ENCODE data around the gene PARD3.
"Not testable (repeated sequence)": the region's sequence is repeated elsewhere in the genome, so short reads cannot be mapped to it uniquely, and the experiment has no call there.

PARD3 gene

DNA sequence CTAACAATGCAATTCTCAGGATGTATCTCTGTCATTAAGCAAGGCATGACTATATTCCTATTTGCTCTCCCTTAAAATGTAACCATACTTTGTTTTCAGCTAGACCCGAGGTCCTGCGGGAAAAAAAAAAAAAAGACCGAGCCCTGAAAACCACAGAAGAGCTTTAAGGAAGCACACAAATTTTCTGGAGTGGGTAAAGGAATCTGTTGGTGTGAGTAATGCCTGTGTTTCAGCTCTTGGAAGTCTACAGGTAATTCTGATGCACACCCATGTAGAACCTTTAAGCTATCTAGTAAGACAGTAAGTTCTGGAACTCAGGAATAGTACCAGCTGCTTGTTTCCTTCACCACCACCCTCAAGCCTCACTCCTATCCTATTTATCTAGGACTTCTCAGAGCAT lies 351.1 kb downstream of the PARD3 start:
- no peak for DNase-seq (ENCODE audit: low spot score)

DNA sequence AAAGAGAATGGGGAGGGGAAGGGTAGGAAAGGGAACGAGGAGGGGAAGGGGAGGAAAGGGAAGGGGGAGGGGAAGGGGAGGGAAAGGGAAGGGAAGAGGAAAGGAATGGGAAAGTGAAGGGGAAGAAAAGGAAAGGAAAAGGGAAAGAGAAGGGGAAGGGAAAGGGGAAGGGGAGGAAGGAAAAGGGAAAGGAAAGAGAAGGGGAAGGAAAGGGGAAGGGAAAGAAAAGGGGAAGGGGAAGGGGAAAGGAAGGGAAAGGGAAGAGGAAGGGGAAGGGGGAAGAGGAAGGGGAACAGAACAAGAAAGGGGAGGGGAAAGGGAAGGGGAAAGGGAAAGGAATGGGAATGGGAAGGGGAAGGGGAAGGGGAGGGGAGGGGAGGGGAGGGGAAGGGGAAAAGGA lies 352.1 kb downstream of the PARD3 start:
- DNase-seq (ENCODE audit: low spot score): no peak

DNA sequence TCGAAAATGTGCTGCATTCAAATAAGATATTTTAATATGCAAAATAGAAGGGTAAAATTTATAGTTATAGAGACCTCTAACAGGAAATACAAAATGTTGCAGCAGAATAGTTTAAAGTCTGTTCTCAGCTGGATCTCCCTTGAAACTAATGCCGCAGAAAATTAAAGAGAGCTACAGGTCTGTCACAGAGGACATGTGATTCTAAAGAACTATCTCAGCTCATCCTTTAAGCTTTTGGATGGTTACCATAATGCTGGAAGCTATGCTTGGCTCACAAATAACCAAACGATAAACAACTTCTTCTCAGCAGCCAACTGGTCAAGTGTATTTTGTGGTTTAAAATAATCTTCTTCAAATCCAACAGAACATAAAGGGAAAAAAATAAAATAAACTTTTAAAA lies 353.0 kb downstream of the PARD3 start:
- DNase-seq (ENCODE audit: low spot score): no peak

DNA sequence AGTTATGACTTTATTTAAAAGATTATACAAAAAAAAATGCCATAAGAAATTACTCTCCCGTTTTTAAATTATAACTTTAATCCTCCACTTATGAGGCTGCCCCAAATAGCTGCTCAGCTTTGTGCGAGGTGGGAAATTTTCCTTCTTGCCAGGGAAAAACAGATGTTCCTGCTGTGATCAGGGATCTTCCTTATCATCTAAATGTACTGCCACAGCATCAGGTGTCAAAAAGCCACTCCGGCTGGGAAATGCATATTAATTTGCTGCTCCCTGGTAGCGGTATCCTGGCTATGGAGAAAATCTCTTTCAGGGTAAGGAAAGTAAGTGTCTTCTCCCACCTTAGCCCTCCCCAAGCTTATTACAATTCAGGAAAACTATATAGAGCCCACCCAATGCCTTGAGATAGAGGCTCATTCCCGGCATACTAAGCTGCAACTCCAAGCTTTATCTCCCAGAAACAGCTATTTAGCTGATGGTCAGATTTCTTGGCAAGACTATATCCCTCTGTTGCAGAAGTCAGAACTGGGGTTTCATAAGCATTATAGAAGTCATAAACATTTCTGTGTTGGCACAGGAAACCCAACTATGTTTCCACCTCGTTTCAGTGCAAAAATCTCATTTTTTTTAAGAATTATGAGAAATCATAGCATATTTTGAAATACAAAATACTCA lies 360.4 kb downstream of the PARD3 start:
- DNase-seq (ENCODE audit: low spot score): no peak

DNA sequence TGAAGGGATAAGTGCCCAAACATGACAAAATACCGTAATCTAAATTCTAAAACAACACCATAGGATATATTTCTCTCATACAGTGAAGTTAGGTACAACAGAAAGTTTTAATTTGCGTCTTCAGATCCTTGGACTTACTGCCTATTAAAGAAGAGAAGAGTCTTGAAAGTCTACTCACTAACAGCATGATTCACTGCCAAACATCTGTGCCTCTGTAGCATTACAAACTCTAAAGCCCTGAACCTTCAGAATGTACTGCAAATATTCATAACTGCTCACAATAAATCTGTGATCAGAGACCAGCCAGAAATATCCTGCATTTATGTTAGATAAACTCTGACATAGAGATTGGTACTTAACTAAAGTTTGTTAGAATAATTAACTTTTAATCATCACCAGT lies 365.3 kb downstream of the PARD3 start:
- no peak for DNase-seq (ENCODE audit: low spot score)

GRCh38 chr10:34446049-34446448 lies 369.0 kb downstream of the PARD3 start:
- DNase-seq (ENCODE audit: low spot score): no peak

- no peak for DNase-seq (ENCODE audit: low spot score)
These were observed 370.6 kb downstream of the PARD3 start for GRCh38 chr10:34444223-34445183.

GRCh38 chr10:34439386-34439785 lies 375.7 kb downstream of the PARD3 start:
- DNase-seq (ENCODE audit: low spot score): not testable (repeated sequence)

- DNase-seq (ENCODE audit: low spot score): no peak
These were observed 376.4 kb downstream of the PARD3 start for GRCh38 chr10:34438741-34439140.

DNA sequence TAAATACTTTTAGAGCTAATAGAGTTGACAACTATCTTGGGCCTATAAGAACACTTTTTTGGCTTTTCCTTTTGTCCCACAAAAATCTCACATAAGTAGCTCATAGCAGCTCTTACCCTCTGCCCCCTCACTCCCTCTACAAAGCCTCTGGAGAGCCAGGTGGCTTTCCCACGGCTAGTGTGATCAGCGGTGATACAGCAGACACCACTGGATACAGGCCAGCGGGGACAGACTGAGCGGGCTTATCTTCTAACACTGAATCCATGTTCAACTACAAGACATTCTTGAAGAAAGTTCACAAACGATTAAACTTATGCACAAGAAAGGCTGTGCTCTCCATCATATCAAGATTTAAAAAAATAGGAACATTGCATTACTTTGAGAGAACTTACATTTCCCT lies 377.2 kb downstream of the PARD3 start:
- no peak for DNase-seq (ENCODE audit: low spot score)

- DNase-seq (ENCODE audit: low spot score): no peak
These were observed 380.9 kb downstream of the PARD3 start for GRCh38 chr10:34434119-34434594.

DNA sequence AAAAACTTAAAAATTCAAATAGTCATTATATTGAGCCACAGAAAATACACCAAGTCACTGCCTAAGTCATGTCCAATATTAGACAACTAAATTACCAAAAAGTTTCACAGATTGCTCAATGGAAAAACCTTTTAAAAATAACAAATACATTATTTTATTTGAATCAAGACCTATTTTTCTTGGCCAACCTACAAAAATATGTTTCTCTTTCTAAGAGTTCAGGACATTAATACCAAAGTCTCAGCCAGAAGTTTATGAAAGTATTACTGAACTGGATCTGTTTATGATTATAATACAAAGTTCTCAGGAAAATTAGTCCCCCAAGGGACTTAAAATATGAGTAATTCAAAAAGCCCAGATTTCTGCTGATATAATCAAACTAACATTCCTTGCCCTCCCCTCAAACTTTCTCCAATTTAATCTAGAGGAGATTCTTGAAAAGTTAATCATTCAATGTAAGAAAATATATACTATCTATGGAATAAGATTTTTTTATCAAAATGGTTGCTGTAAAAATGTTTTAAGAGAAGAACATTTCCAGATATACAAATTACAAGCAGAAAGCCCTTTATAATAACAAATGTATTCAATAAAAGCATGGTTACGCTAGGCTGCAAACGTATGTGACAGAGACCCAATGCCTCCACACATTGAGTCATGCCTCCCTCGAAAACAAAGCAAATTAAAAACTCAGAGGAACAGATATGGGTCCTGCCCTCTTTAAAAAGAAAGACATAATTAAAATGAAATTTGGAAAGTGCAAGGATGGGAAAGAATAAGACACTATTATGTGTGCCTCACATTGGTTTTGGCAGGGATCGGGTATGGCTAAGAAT lies 381.6 kb downstream of the PARD3 start:
- DNase-seq (ENCODE audit: low spot score): no peak

DNA sequence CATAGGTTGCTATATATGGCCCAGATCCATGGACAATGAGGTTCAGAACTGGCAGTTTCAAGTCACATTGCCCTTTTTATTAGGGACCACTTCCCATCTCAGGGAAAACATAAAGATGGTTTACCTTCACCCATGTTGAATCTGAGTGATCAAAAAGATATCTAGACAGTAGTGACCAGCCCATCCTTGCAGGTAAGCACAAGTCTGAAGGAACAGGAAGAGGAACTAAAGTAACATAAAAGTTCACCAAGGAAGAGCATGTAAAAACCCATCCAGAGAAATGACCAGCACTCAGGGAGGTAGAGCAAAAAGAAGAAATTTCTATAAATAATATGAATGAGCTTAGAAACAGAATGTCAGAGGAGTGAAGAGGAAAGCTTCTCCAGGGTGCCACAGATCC lies 382.5 kb downstream of the PARD3 start:
- DNase-seq (ENCODE audit: low spot score): no peak

DNA sequence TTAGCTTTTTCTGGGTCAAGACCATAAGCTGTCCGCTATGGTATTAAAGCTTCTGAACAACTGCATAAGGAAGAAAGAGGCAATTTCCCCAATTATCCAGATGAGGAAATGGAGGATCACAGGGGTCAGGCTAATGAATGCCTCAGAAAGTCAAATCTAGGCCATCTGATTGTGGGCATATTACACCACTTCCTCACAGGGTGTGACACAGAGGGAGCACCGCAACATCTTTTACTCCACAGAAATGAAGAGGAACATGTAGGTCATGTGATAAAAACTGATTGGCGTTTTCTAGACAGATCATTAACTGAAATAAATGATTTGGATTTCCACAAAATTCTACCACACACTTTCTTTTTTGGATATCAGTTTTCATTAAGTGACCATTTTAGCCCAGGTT lies 384.4 kb downstream of the PARD3 start:
- DNase-seq (ENCODE audit: low spot score): no peak

GRCh38 chr10:34428501-34428900 lies 386.6 kb downstream of the PARD3 start:
- DNase-seq (ENCODE audit: low spot score): no peak

DNA sequence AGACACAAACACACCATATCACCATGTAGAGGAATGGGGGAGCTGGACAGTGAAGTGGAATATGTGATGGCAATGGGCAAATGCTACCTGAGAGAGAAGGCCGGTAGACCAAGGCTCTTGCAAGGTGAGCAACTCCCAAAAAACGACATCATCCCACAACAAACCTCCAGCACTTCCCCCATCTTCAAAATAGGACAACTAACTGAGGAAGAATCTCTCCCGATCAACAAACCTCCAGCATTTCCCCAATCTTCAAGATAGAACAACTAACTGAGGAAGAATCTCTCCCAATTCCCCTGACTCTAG lies 387.2 kb downstream of the PARD3 start:
- DNase-seq (ENCODE audit: low spot score): no peak

- peak; percentile 58 for DNase-seq (ENCODE audit: low spot score)
These were observed 387.8 kb downstream of the PARD3 start for GRCh38 chr10:34427158-34427910.

DNA sequence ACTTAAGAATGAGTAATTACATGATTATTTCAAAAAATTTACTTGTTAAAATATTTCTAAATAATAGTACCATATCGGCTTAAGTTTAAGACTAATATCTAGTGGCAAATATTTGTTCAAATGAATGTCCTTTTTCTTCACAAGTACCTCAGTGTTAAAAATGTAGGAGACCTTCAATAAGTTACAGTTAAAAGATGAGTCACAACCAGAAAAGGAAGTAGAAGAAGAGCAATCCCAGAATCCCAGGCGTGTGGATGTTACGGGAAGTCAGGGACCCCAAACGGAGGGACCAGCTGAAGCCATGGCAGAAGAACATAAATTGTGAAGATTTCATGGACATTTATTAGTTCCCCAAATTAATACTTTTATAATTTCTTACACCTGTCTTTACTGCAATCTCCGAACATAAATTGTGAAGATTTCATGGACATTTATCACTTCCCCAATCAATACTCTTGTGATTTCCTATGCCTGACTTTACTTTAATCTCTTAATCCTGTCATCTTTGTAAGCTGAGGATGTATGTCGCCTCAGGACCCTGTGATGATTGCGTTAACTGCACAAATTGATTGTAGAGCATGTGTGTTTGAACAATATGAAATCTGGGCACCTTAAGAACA lies 388.4 kb downstream of the PARD3 start:
- DNase-seq (ENCODE audit: low spot score): not testable (repeated sequence)

- DNase-seq (ENCODE audit: low spot score): no peak
These were observed 389.1 kb downstream of the PARD3 start for GRCh38 chr10:34426041-34426440.

DNA sequence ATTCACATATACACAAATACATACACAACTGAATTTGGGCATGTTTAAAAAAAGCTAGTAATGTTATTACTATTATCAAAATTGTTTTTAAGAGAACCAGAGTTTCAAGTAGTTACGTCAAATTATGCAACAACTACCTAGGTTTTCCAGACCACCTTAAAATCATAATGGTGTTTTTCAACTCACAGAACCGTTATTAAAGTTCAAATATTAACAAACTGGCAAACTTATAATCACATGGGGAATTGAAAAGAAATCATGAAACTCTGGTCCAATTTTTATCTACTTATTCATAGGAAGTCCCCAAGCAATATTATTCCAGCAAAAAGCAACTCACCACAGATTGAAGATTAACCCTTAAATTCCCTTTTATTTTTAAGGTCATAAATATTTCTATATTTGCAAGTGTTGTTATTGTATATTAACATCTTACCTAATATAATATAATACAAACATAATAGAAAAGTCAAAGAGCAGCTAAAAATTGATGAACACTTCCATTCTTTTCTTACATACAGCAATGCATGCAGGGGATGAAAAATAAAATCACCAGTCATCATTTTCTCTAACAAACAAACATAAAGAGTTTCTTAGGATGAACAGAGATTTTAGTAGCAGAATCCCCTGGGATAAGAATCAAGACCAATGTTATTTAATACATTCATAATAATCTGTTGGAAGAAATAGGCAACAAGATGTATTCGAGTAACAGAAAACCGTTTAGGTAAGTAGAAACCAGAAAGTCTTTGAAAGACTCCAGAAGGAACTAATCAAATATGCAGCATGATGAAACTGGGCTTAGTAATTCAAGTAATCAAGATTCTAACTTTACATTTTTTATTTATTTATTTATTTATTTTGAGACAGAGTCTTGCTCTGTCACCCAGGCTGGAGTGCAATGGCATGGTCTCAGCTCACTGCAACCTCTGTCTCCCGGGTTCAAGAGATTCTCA lies 391.1 kb downstream of the PARD3 start:
- no peak for DNase-seq (ENCODE audit: low spot score)
